ENCODE measurements around the gene FAHD1.

FAHD1 gene

DNA sequence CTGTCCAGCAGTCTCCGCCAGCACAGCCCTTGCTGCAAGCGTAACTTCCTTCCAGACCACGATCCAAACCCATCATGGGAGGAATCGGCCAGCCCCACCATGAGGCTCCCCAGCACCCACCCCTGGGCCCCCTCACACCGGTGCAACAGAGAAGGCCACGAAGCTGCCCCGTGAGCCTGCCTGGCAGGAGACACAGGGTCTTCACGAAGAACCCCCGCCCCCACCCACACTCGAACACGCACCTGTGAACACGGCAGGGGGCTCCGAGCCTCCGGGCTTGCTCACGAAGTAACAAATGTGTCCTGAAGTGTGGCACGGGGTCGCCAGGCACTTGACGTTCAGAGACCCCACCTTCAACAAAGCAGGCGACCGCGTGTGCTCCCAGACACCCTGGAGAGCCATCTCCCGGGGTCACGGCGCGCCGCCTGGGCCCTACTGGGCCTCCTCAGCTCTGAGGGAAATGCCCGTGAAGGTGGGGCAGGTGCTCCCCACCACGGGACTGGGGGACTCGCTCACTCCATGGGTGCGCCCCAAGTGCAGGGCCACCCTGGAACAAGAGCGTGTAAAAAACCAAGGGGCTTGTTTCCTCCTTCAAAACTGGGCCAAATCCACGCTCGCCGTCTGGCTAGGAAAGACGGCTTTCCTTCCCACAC, 8.0 kb upstream of the FAHD1 start:
- DNase-seq (ENCODE audit: extremely low spot score) = no peak
- CTCF ChIA-PET = no interaction called here
- TF ChIP-seq FOXK2 (IDR thresholded peaks at IDR 0.05) (no peak), CTBP1 (IDR thresholded peaks at IDR 0.05; ENCODE audit: borderline replicate concordance) (no peak), FOXA1 (IDR thresholded peaks at IDR 0.05) (no peak), BHLHE40 (IDR thresholded peaks at IDR 0.05; ENCODE audit: borderline replicate concordance) (no peak), ZNF384 (IDR thresholded peaks at IDR 0.05) (no peak), ELF4 (IDR thresholded peaks at IDR 0.05) (no peak), L3MBTL2 (conservative IDR thresholded peaks at IDR 0.05) (no peak), HDGF (IDR thresholded peaks at IDR 0.05; ENCODE audit: borderline replicate concordance) (no peak), SUZ12 (IDR thresholded peaks at IDR 0.05) (no peak), ARNT (IDR thresholded peaks at IDR 0.05) (no peak), NFRKB (IDR thresholded peaks at IDR 0.05) (no peak), TARDBP (IDR thresholded peaks at IDR 0.05) (no peak), LEF1 (IDR thresholded peaks at IDR 0.05; ENCODE audit: borderline replicate concordance) (no peak), FOXM1 (IDR thresholded peaks at IDR 0.05; ENCODE audit: borderline replicate concordance) (no peak), SP1 (IDR thresholded peaks at IDR 0.05) (no peak)
- TF ChIP-seq, protein P1, sequence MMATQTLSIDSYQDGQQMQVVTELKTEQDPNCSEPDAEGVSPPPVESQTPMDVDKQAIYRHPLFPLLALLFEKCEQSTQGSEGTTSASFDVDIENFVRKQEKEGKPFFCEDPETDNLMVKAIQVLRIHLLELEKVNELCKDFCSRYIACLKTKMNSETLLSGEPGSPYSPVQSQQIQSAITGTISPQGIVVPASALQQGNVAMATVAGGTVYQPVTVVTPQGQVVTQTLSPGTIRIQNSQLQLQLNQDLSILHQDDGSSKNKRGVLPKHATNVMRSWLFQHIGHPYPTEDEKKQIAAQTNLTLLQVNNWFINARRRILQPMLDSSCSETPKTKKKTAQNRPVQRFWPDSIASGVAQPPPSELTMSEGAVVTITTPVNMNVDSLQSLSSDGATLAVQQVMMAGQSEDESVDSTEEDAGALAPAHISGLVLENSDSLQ (IDR thresholded peaks at IDR 0.05) = no peak
- POLR2A ChIA-PET = no interaction called here

DNA sequence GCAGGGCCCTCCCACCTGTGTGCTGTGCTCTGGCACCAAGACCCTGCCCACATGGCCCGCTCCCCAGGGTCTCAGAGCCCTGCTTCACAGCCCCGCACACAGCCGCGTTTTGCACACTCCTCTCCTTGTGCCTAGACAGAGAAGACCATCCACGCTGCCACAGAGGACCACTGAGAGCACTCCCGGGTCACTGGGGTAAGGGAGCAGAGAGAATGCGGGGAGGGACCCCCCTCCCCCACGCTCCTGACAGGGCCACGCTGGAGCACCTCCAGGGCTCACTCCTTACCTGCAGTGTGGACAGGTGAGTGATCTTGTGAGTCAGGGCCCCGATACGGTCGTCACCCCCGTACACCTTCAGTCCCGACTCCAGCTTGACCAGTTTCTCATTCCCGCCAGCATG, 7.4 kb upstream of the FAHD1 start:
- ChIA-PET POLR2A (no interaction called here), CTCF (no interaction called here)
- DNase-seq (ENCODE audit: extremely low spot score) = no peak
- no peak for TF ChIP-seq TARDBP (IDR thresholded peaks at IDR 0.05)
- TF ChIP-seq NFRKB (IDR thresholded peaks at IDR 0.05) = no peak
- TF ChIP-seq FOXA1 (IDR thresholded peaks at IDR 0.05) = no peak
- TF ChIP-seq, protein P1 (IDR thresholded peaks at IDR 0.05) = no peak
- no peak for TF ChIP-seq ELF4 (IDR thresholded peaks at IDR 0.05)
- no peak for TF ChIP-seq CTBP1 (IDR thresholded peaks at IDR 0.05; ENCODE audit: borderline replicate concordance)
- no peak for TF ChIP-seq FOXM1 (IDR thresholded peaks at IDR 0.05; ENCODE audit: borderline replicate concordance)
- TF ChIP-seq HDGF (IDR thresholded peaks at IDR 0.05; ENCODE audit: borderline replicate concordance) = no peak
- TF ChIP-seq ZNF384 (IDR thresholded peaks at IDR 0.05) = no peak
- TF ChIP-seq ARNT (IDR thresholded peaks at IDR 0.05) = no peak
- TF ChIP-seq SP1 (IDR thresholded peaks at IDR 0.05) = no peak
- TF ChIP-seq BHLHE40 (IDR thresholded peaks at IDR 0.05; ENCODE audit: borderline replicate concordance) = no peak
- no peak for TF ChIP-seq SUZ12 (IDR thresholded peaks at IDR 0.05)
- no peak for TF ChIP-seq LEF1 (IDR thresholded peaks at IDR 0.05; ENCODE audit: borderline replicate concordance)
- no peak for TF ChIP-seq L3MBTL2 (conservative IDR thresholded peaks at IDR 0.05)
- no peak for TF ChIP-seq FOXK2 (IDR thresholded peaks at IDR 0.05)

DNA sequence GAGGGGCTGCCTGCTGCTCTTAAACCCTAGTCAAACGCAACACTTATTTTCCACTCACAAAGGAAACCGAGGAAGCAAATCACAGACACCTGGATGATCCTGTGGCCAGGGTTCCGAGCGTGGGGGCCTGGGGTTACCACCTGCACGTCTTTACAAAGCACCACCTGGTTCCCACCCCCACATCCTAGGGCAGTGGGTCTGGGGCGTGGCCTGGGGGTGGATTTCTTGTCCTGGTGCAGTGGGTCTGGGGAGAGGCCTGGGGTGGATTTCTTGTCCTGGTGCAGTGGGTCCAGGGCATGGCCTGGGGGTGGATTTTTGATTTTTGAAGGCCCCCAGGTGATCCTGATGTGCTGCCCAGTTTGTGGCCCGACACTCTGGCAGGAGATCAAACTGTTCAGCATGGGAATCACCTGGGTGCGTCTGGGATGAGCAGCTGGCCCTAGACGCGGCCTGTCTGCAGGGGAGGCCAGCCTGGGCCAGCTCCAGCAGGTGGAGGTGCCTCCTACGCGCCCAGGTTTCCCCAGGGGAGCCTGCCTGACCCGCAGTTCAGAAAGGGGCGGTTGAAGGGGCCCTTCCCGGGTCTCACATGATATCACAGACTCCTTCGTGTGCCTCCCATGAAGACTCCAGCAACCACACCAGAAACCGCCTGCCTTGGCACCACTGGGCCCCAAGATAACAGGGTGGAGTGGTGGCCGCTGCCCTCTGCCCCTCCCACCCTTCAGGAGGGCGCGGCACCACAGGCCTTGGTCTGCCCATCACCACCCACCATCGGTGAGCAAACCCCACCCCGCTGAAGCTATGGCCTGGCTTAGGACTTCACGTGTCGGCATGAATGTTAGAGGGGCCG, 6.7 kb upstream of the FAHD1 start:
- ChIA-PET CTCF (no interaction called here), POLR2A (no interaction called here)
- TF ChIP-seq BHLHE40 (IDR thresholded peaks at IDR 0.05; ENCODE audit: borderline replicate concordance) (no peak), ARNT (IDR thresholded peaks at IDR 0.05) (no peak), HDGF (IDR thresholded peaks at IDR 0.05; ENCODE audit: borderline replicate concordance) (no peak), TARDBP (IDR thresholded peaks at IDR 0.05) (no peak), NFRKB (IDR thresholded peaks at IDR 0.05) (no peak), LEF1 (IDR thresholded peaks at IDR 0.05; ENCODE audit: borderline replicate concordance) (no peak), SUZ12 (IDR thresholded peaks at IDR 0.05) (no peak), FOXM1 (IDR thresholded peaks at IDR 0.05; ENCODE audit: borderline replicate concordance) (no peak), ELF4 (IDR thresholded peaks at IDR 0.05) (no peak), FOXA1 (IDR thresholded peaks at IDR 0.05) (no peak), SP1 (IDR thresholded peaks at IDR 0.05) (no peak), ZNF384 (IDR thresholded peaks at IDR 0.05) (no peak), L3MBTL2 (conservative IDR thresholded peaks at IDR 0.05) (no peak), FOXK2 (IDR thresholded peaks at IDR 0.05) (no peak), CTBP1 (IDR thresholded peaks at IDR 0.05; ENCODE audit: borderline replicate concordance) (no peak)
- TF ChIP-seq, protein P1 (IDR thresholded peaks at IDR 0.05) = no peak
- no peak for DNase-seq (ENCODE audit: extremely low spot score)

DNA sequence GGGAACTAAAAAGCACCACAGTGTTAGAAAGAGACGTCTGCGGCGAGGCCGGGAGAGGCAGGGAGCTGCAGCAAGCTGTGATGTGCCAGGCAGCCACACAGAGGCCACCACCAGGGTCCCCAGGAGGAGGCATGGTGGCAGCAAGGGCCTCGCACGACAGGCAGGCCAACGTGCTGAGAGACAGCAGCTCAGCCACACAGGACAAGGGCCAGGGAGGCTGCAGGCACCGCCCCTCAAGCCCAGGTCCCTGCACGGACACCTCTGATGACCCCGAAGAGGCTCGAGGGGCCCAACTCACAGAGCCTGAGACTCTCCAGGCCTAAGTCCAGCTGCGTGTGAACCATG, 6.1 kb upstream of the FAHD1 start:
- no peak for TF ChIP-seq ELF4 (IDR thresholded peaks at IDR 0.05)
- TF ChIP-seq FOXK2 (IDR thresholded peaks at IDR 0.05) = no peak
- TF ChIP-seq, protein P1 (IDR thresholded peaks at IDR 0.05) = no peak
- TF ChIP-seq NFRKB (IDR thresholded peaks at IDR 0.05) = no peak
- TF ChIP-seq LEF1 (IDR thresholded peaks at IDR 0.05; ENCODE audit: borderline replicate concordance) = no peak
- TF ChIP-seq BHLHE40 (IDR thresholded peaks at IDR 0.05; ENCODE audit: borderline replicate concordance) = no peak
- TF ChIP-seq FOXM1 (IDR thresholded peaks at IDR 0.05; ENCODE audit: borderline replicate concordance) = no peak
- no peak for TF ChIP-seq FOXA1 (IDR thresholded peaks at IDR 0.05)
- ChIA-PET CTCF (no interaction called here), POLR2A (interaction anchor here (0.6 kb wide), 1 partner anchor 18 kb away, joined by 5 read pairs; no protein-coding TSS in a partner anchor)
- no peak for DNase-seq (ENCODE audit: extremely low spot score)
